Measurements from ENCODE around the gene FBXW7.

- TF ChIP-seq CTCF (IDR thresholded peaks at IDR 0.05) = no peak
- TF ChIP-seq RCOR1 (IDR thresholded peaks at IDR 0.05; ENCODE audit: low read depth, low read length) = no peak
- no peak for TF ChIP-seq POLR2A (IDR thresholded peaks at IDR 0.05; ENCODE audit: low read length)
- TF ChIP-seq MAX (IDR thresholded peaks at IDR 0.05) = no peak
- no peak for TF ChIP-seq JUNB (IDR thresholded peaks at IDR 0.05)
- TF ChIP-seq TP53 (CRISPR knock-in tag; IDR thresholded peaks at IDR 0.05) = no peak
- TF ChIP-seq CHD4 (IDR thresholded peaks at IDR 0.05; ENCODE audit: borderline replicate concordance) = no peak
- no peak for TF ChIP-seq RFX5 (IDR thresholded peaks at IDR 0.05)
- TF ChIP-seq POLR2AphosphoS2 (conservative IDR thresholded peaks at IDR 0.05; ENCODE audit: low read length) = no peak
- TF ChIP-seq REST (IDR thresholded peaks at IDR 0.05) = no peak
- no peak for TF ChIP-seq ELK1 (IDR thresholded peaks at IDR 0.05; ENCODE audit: low read depth, low read length)
- TF ChIP-seq RARB (CRISPR knock-in tag; IDR thresholded peaks at IDR 0.05) = no peak
Measured at GRCh38 chr4:152535360-152535902, 461 bp downstream of the FBXW7 start.

All from A549 (cell line).